AG04450 (cell line): ENCODE measurements around the gene RANBP17. TPM values are rescaled to one million over a fixed set of nuclear protein-coding genes. Genes with fewer than 3 reads are reported as not detected.

ENCODE experiments used
- CTCF ChIA-PET: fragments of 300-600, 350-600 bp; formaldehyde crosslinking; extraction: SDS; loops from one replicate; lab custom pipeline; 2022; ENCODE audit warnings: antibody characterized with exemption, inconsistent platforms; lab: Charles Lee
- POLR2A ChIA-PET: fragments of 350-600 bp; formaldehyde crosslinking; extraction: SDS; loops from one replicate; lab custom pipeline; 2021; ENCODE audit warnings: antibody characterized with exemption, inconsistent platforms; lab: Yijun Ruan, JAX
- DNase-seq: peaks from one replicate; pipeline ENCODE4 v3.0.0-alpha.2; 2011; ENCODE audit warnings: low read depth, low spot score
- H3K27ac ChIP-seq: one replicate; pipeline ENCODE4 v1.5.1; 2012; ENCODE audit warnings: low read depth, low read length, control low read depth
- H3K27me3 ChIP-seq: one replicate; pipeline ENCODE4 v1.6.0; 2012; ENCODE audit warnings: low read length; ENCODE audit not compliant: control insufficient read depth, insufficient read depth
- H3K4me3 ChIP-seq: 2 replicates; pipeline ENCODE4 v1.5.1; 2011; ENCODE audit warnings: mild to moderate bottlenecking, low read depth, low read length, control low read depth
- H3K9me3 ChIP-seq: 2 replicates; pipeline ENCODE4 v1.5.1; 2012; ENCODE audit warnings: low read length; ENCODE audit not compliant: control insufficient read depth, insufficient read depth
- polyA plus RNA-seq: library from polyadenylated mRNA; depleted of rRNA; stranded (reverse); fragments of >200 nt; gene quantifications from 2 replicates; pipeline ENCODE4 v1.2.3, GENCODE V29; 2011
- TF ChIP-seq, protein P1 (sequence below): IDR thresholded peaks from 2 replicates; pipeline ENCODE4 v1.5.1; 2011; ENCODE audit warnings: low read depth, low read length, control low read depth, inconsistent platforms

RANBP17 gene
- polyA plus RNA-seq, 1 experiment = 11.6 TPM

DNA sequence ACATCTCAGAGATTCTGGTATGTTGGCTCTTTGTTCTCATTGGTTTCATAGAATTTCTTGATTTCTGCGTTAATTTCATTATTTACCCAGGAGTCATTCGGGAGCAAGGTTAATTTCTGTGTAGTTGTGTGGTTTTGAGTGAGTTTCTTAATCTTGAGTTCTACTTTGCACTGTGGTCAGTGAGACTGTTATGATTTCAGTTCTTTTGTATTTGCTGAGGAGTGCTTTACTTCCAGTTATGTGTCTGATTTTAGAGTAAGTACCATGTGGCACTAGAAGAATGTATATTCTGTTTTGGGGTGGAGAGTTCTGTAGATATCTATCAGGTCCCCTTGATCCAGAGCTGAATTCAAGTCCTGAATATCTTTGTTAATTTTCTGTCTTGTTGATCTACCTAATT, 12.2 kb downstream of the RANBP17 start:
- Histone ChIP-seq H3K27ac (no peak overlapping the region), H3K27me3 (no peaks in the 10 kb centered on the region), H3K9me3 (peaks cover 3% of the 10 kb centered on the region; the same call in 1 of the 2 replicates), H3K4me3 (no peak overlapping the region)
- DNase-seq = no peak
- ChIA-PET POLR2A (no interaction called here), CTCF (no interaction called here)
- TF ChIP-seq, protein P1, sequence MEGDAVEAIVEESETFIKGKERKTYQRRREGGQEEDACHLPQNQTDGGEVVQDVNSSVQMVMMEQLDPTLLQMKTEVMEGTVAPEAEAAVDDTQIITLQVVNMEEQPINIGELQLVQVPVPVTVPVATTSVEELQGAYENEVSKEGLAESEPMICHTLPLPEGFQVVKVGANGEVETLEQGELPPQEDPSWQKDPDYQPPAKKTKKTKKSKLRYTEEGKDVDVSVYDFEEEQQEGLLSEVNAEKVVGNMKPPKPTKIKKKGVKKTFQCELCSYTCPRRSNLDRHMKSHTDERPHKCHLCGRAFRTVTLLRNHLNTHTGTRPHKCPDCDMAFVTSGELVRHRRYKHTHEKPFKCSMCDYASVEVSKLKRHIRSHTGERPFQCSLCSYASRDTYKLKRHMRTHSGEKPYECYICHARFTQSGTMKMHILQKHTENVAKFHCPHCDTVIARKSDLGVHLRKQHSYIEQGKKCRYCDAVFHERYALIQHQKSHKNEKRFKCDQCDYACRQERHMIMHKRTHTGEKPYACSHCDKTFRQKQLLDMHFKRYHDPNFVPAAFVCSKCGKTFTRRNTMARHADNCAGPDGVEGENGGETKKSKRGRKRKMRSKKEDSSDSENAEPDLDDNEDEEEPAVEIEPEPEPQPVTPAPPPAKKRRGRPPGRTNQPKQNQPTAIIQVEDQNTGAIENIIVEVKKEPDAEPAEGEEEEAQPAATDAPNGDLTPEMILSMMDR = no peak

DNA sequence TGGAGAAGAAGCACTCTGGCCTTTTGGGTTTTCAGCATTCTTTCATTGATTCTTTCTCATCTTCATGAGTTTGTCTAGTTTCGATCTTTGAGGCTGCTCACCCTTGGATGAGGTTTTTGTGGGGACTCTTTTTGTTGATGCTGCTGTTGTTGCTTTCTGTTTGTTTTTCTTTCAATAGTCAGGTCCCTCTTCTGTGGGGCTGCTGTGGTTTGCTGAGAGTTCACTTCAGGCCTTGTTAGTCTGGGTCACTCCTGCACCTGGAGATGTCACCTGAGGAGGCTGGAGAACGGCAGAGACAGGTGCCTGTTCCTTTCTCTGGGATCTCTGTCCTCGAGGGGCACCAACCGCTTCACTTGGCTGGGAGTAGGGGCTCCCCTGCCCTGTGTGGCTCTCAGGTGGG, 14.0 kb downstream of the RANBP17 start:
- ChIA-PET CTCF (no interaction called here), POLR2A (no interaction called here)
- H3K27ac ChIP-seq = no peak overlapping the region
- DNase-seq = no peak
- TF ChIP-seq, protein P1 = no peak
- H3K4me3 ChIP-seq = no peak overlapping the region
- peaks cover 3% of the 10 kb centered on the region; the same call in 1 of the 2 replicates for H3K9me3 ChIP-seq
- H3K27me3 ChIP-seq = no peaks in the 10 kb centered on the region

DNA sequence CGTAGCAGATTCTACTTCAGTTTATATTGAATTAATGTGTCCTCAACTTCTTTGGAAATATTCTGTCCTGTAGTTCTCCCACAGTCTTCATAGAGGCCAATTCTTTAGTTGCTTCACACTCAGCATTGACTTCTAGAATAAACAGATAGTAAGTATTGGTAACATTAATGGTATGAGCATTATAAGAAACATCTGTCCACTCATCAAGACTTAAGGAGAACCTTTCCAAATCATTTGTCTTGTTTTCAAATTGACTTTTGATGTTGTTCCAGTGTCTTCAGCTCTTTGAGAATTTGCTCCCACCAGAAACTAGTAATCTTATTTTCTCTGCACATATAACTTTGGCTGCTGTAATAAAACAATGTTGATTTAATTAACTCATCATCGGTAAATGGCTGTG, 18.3 kb downstream of the RANBP17 start:
- CTCF ChIA-PET = no interaction called here
- POLR2A ChIA-PET = no interaction called here
- H3K27ac ChIP-seq = no peak overlapping the region
- H3K4me3 ChIP-seq = no peak overlapping the region
- H3K27me3 ChIP-seq = no peaks in the 10 kb centered on the region
- TF ChIP-seq, protein P1 = no peak
- DNase-seq = no peak
- H3K9me3 ChIP-seq = no peaks in the 10 kb centered on the region

DNA sequence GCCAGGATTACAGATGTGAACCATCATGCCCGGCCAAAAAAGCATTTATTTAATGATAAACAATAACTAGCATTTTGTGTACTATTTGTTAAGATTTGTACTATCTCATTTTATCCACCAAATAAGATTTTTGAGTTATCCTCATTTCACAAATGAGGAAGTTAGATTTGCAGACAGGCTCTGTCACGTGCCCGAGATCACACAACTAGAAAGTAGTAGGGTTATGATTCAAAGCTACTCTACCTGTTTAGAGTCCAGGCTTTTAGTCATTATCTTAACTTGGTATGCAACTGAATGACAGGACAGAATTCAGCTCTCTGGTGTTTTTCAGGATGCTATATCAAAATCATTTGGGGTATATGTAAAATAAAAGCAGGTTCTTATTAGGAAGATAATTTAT, 20.5 kb downstream of the RANBP17 start:
- POLR2A ChIA-PET = no interaction called here
- CTCF ChIA-PET = no interaction called here
- no peaks in the 10 kb centered on the region for H3K9me3 ChIP-seq
- TF ChIP-seq, protein P1 = no peak
- H3K4me3 ChIP-seq = no peak overlapping the region
- H3K27ac ChIP-seq = no peak overlapping the region
- no peaks in the 10 kb centered on the region for H3K27me3 ChIP-seq
- DNase-seq = no peak

DNA sequence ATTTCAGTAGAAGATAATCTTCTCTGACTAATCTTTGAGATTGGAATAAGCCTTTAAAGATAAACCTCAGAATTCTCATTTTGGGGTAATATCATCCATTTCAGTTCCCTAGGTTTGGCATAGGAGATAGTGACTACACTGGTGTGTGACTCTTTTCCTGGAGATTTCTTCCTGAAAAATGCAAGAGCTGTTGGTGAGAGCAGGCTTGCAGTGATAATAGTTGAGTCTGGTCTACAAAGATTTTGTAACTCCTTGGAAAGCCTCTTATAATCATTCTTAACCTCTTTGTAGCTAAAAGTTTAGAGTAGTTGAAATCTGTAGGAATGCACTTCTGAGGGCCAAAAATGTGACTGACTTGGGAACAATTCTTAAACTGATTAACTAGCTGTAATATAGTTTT, 23.4 kb downstream of the RANBP17 start:
- DNase-seq = no peak
- Histone ChIP-seq H3K27me3 (no peaks in the 10 kb centered on the region), H3K4me3 (no peak overlapping the region), H3K27ac (no peak overlapping the region), H3K9me3 (no peaks in the 10 kb centered on the region)
- ChIA-PET POLR2A (interaction anchor here (1.1 kb wide), 1 partner anchor 503 kb away, joined by 3 read pairs; no protein-coding TSS in a partner anchor), CTCF (interaction anchor here (0.9 to 1.4 kb wide), 4 partner anchors 8 to 452 kb away, joined by 3 to 4 read pairs (median 3); no protein-coding TSS in a partner anchor)
- TF ChIP-seq, protein P1 = no peak
